GM12878 (cell line): ENCODE data around the gene GALNT15.

ENCODE experiments used
- CTCF ChIP-seq, 3 experiments: IDR thresholded peaks in 2 of 3; conservative IDR thresholded peaks in 1 of 3; 2 replicates each; pipeline ENCODE4 v1.5.1; 2011; ENCODE audit warnings: low read depth in 3 of 3, low read length in 3 of 3, mild to moderate bottlenecking in 3 of 3, control low read depth in 2 of 3, moderate library complexity in 2 of 3, inconsistent platforms in 1 of 3, mixed read lengths in 1 of 3; ENCODE audit not compliant: control insufficient read depth in 2 of 3, insufficient read depth in 1 of 3; ENCODE audit errors: extremely low read depth in 1 of 3
- DPF2 ChIP-seq: fragments of 450-650 bp; IDR thresholded peaks from 2 replicates; pipeline ENCODE4 v1.6.1; 2017; ENCODE audit warnings: mild to moderate bottlenecking
- ELK1 ChIP-seq: IDR thresholded peaks from 2 replicates; pipeline ENCODE4 v1.6.1; 2012; ENCODE audit warnings: low read depth, low read length, improper control_type of control experiment
- EZH2 ChIP-seq: IDR thresholded peaks from 2 replicates; pipeline ENCODE4 v1.6.1; 2012; ENCODE audit warnings: low read depth, mild to moderate bottlenecking, control low read depth, inconsistent platforms, low read length, borderline replicate concordance; ENCODE audit not compliant: control insufficient read depth
- GATAD2B ChIP-seq: fragments of 450-650 bp; conservative IDR thresholded peaks from 2 replicates; pipeline ENCODE4 v1.6.1; 2017; ENCODE audit warnings: low read depth, mild to moderate bottlenecking, moderate library complexity
- MAX ChIP-seq: IDR thresholded peaks from 2 replicates; pipeline ENCODE4 v1.6.1; 2012; ENCODE audit warnings: low read depth, low read length, improper control_type of control experiment
- MYC ChIP-seq: IDR thresholded peaks from 2 replicates; pipeline ENCODE4 v1.6.1; 2011; ENCODE audit warnings: mild to moderate bottlenecking, low read length, moderate library complexity, inconsistent platforms; ENCODE audit not compliant: insufficient read depth, insufficient replicate concordance, insufficient read length, severe bottlenecking
- NBN ChIP-seq: fragments of 450-650 bp; IDR thresholded peaks from 2 replicates; pipeline ENCODE4 v1.6.1; 2016
- POLR2A ChIP-seq: IDR thresholded peaks from 2 replicates; pipeline ENCODE4 v1.6.1; 2011; ENCODE audit warnings: low read depth, mild to moderate bottlenecking, low read length
- POLR2AphosphoS5 ChIP-seq: IDR thresholded peaks from 2 replicates; pipeline ENCODE4 v1.6.1; 2011; ENCODE audit warnings: mild to moderate bottlenecking, low read length, inconsistent platforms
- REST ChIP-seq: IDR thresholded peaks from 2 replicates; pipeline ENCODE4 v1.6.1; 2012; ENCODE audit warnings: mild to moderate bottlenecking, low read depth, low read length
- SMC3 ChIP-seq: IDR thresholded peaks from 2 replicates; pipeline ENCODE4 v1.6.1; 2011; ENCODE audit warnings: low read length, improper control_type of control experiment, borderline replicate concordance
- SUPT20H ChIP-seq: IDR thresholded peaks from 2 replicates; pipeline ENCODE4 v1.6.1; 2011; ENCODE audit warnings: low read depth, mild to moderate bottlenecking, low read length, moderate library complexity, borderline replicate concordance; ENCODE audit not compliant: control insufficient read depth
- ZNF24 ChIP-seq: fragments of 450-650 bp; IDR thresholded peaks from 2 replicates; pipeline ENCODE4 v1.6.1; 2017; ENCODE audit warnings: antibody characterized with exemption, mild to moderate bottlenecking

GRCh38 chr3:16132190-16132589 is 42.3 kb upstream of the GALNT15 start:
- TF ChIP-seq POLR2AphosphoS5 (no peak), REST (no peak), POLR2A (no peak), DPF2 (no peak), GATAD2B (no peak), SUPT20H (no peak), SMC3 (no peak), EZH2 (no peak), CTCF (IDR thresholded peaks at IDR 0.05 in 2 of 3, conservative IDR thresholded peaks at IDR 0.05 in 1 of 3; ENCODE audit: control insufficient read depth in 2 of 3, extremely low read depth in 1 of 3, insufficient read depth in 1 of 3, low read depth in 3 of 3, low read length in 3 of 3) (no peak), MYC (no peak), ELK1 (no peak), MAX (no peak), NBN (no peak), ZNF24 (no peak)
